WERI-Rb-1 (cell line): ENCODE data around the gene GDF15.

ENCODE experiments used
- DNase-seq: peaks from one replicate; pipeline ENCODE4 v3.0.0-alpha.2; 2020
- H3K27ac ChIP-seq: fragments of 250-450 bp; sonication (Bioruptor Pico); 2 replicates; pipeline ENCODE4 v1.5.1; 2020; ENCODE audit warnings: mild to moderate bottlenecking, moderate library complexity
- H3K27me3 ChIP-seq: fragments of 250-450 bp; sonication (Bioruptor Pico); 2 replicates; pipeline ENCODE4 v1.5.1; 2021; ENCODE audit warnings: mild to moderate bottlenecking, low read depth, moderate library complexity; ENCODE audit not compliant: insufficient read depth, severe bottlenecking
- H3K36me3 ChIP-seq: fragments of 250-450 bp; sonication (Bioruptor Pico); 2 replicates; pipeline ENCODE4 v1.5.1; 2020; ENCODE audit warnings: mild to moderate bottlenecking, moderate library complexity
- H3K4me3 ChIP-seq: 2 replicates; pipeline ENCODE4 v1.5.1; 2011; ENCODE audit warnings: low read depth, mild to moderate bottlenecking, control low read depth, low read length
- H3K9me3 ChIP-seq: fragments of 250-450 bp; sonication (Bioruptor Pico); 2 replicates; pipeline ENCODE4 v1.5.1; 2021; ENCODE audit warnings: mild to moderate bottlenecking, moderate library complexity; ENCODE audit not compliant: severe bottlenecking
- TF ChIP-seq, protein P1 (sequence below): IDR thresholded peaks from 2 replicates; pipeline ENCODE4 v1.5.1; 2011; ENCODE audit warnings: low read depth, mild to moderate bottlenecking, control low read depth, inconsistent platforms, low read length

Gene GDF15

DNA sequence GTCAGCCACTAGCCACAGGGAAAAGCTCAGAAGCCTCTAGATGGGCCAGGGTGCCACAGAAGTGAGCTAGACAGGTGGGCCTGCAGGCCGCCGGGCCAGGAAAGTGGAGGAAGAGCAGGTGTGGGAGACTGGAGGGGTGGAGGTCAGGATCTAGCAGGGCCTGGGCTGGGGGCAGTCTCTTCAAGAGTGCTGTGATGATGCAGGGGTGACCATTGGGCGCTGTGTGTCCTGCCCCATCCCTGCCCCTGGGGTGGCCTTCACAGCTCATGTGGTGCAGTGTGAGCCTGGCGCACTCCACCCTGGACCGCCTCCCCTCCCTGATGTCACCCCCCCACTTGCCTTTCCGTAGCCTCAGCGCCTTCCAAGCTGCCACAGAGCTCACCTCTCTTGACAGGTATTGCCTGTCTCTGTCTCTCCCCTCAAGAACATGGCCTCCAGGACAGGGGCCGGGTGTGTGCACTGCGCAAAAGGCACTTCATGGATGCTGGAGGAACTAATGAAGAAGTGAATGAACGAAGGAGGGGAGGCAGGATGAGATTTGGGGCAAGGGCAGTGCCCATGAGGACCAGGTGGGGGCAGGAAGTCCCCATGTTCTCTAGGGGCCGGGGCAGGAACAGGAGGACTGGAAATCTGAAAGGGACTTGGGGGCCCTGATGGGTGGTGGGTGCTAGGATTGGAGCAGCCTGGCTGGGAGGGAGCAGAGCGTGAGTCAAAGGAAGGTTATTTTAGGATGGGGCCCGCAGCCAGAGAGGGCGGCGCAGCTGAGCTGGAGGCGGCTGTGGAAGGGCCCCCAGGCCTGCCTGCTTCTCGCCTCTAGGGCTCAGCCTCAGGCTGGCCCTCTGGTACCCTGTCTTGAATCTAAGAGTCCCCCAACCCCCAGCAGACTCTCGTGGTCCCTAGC, 39.8 kb downstream of the GDF15 start:
- H3K4me3 ChIP-seq = no peak overlapping the region
- H3K27ac ChIP-seq = peak overlapping the region; percentile 1; the same call in 1 of the 2 replicates
- peaks cover 10% of the 10 kb centered on the region for H3K36me3 ChIP-seq
- no peak for DNase-seq
- no peaks in the 10 kb centered on the region for H3K27me3 ChIP-seq
- no peaks in the 10 kb centered on the region for H3K9me3 ChIP-seq
- TF ChIP-seq, protein P1, sequence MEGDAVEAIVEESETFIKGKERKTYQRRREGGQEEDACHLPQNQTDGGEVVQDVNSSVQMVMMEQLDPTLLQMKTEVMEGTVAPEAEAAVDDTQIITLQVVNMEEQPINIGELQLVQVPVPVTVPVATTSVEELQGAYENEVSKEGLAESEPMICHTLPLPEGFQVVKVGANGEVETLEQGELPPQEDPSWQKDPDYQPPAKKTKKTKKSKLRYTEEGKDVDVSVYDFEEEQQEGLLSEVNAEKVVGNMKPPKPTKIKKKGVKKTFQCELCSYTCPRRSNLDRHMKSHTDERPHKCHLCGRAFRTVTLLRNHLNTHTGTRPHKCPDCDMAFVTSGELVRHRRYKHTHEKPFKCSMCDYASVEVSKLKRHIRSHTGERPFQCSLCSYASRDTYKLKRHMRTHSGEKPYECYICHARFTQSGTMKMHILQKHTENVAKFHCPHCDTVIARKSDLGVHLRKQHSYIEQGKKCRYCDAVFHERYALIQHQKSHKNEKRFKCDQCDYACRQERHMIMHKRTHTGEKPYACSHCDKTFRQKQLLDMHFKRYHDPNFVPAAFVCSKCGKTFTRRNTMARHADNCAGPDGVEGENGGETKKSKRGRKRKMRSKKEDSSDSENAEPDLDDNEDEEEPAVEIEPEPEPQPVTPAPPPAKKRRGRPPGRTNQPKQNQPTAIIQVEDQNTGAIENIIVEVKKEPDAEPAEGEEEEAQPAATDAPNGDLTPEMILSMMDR = no peak

GRCh38 chr19:18426416-18426767, 40.4 kb downstream of the GDF15 start:
- no peak overlapping the region for H3K4me3 ChIP-seq
- peak overlapping the region; percentile 1; the same call in 1 of the 2 replicates for H3K27ac ChIP-seq
- H3K9me3 ChIP-seq = no peaks in the 10 kb centered on the region
- no peaks in the 10 kb centered on the region for H3K27me3 ChIP-seq
- H3K36me3 ChIP-seq = peaks cover 12% of the 10 kb centered on the region
- TF ChIP-seq, protein P1 = no peak
- no peak for DNase-seq

- Histone ChIP-seq H3K4me3 (no peak overlapping the region), H3K9me3 (no peaks in the 10 kb centered on the region), H3K27me3 (no peaks in the 10 kb centered on the region), H3K27ac (peak overlapping the region; percentile 84), H3K36me3 (peaks cover 16% of the 10 kb centered on the region)
- TF ChIP-seq, protein P1 = no peak
- no peak for DNase-seq
These were observed 41.3 kb downstream of the GDF15 start for GRCh38 chr19:18427080-18427742.

GRCh38 chr19:18427743-18428113, 41.8 kb downstream of the GDF15 start:
- H3K4me3 ChIP-seq = no peak overlapping the region
- peak overlapping the region; percentile 84 for H3K27ac ChIP-seq
- DNase-seq = no peak
- no peaks in the 10 kb centered on the region for H3K9me3 ChIP-seq
- peaks cover 18% of the 10 kb centered on the region for H3K36me3 ChIP-seq
- H3K27me3 ChIP-seq = no peaks in the 10 kb centered on the region
- TF ChIP-seq, protein P1 = no peak

DNA sequence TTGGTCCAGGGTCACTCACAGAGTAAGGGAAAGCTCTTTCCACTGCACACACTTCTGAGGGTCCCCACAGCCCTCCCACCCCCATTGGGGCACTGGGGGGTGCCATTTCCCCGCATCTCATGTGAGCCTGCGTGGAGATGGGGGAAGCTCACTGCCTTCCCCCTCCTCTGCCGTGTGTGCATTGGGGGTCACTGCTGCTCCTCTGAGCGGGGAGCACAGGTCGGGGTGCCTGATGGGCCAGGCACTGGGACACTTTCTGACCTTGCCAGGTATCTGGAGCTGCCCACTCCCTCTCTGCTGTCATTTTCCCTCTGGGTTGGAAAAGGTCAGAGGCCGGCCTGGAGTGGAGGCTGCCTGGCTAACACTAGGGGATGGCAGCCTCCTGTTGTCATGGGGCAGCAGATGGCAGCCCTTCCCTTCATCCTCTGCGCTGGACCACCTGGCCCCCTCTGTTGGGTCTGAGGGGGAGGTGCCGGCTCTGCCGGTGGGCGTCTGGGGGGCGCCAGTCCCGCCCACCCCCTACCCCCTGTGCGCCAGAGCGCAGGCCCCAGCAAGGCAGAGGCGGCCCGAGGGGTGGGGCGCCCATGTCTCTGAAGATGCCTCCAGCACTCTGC, 42.3 kb downstream of the GDF15 start:
- Histone ChIP-seq H3K27ac (peak overlapping the region; percentile 84), H3K36me3 (peaks cover 19% of the 10 kb centered on the region), H3K9me3 (no peaks in the 10 kb centered on the region), H3K27me3 (no peaks in the 10 kb centered on the region), H3K4me3 (no peak overlapping the region)
- DNase-seq = peak; percentile 54
- TF ChIP-seq, protein P1 = no peak
